Astrocyte (in vitro differentiated cells and primary cell): Measurements from ENCODE around the gene BTBD1.

ENCODE experiments used
- CTCF ChIP-seq: IDR thresholded peaks from 2 replicates; pipeline ENCODE4 v1.5.1; 2011; ENCODE audit warnings: low read depth, mild to moderate bottlenecking, inconsistent platforms, low read length, moderate library complexity; ENCODE audit not compliant: insufficient read depth
- EZH2 ChIP-seq: IDR thresholded peaks from 2 replicates; pipeline ENCODE4 v1.6.1; 2012; ENCODE audit warnings: mild to moderate bottlenecking, low read length, inconsistent platforms; ENCODE audit not compliant: insufficient read depth

- TF ChIP-seq EZH2: no peak
- no peak for TF ChIP-seq CTCF
Measured at GRCh38 chr15:83082730-83083386, 15.8 kb upstream of the BTBD1 start.
